NCI-H1436 treated with DMSO at 0.1 percent for 48 hours (cell line): Measurements from ENCODE around the gene NPIPB2.

Source experiments
- DNase-seq: peaks from one replicate; lab custom pipeline; 2025; lab: John Stamatoyannopoulos, UW

NPIPB2 gene

GRCh38 chr16:11901091-11901490 lies 40.8 kb downstream of the NPIPB2 start:
- no peak for DNase-seq

GRCh38 chr16:11896486-11897176 lies 45.2 kb downstream of the NPIPB2 start:
- no peak for DNase-seq

DNA sequence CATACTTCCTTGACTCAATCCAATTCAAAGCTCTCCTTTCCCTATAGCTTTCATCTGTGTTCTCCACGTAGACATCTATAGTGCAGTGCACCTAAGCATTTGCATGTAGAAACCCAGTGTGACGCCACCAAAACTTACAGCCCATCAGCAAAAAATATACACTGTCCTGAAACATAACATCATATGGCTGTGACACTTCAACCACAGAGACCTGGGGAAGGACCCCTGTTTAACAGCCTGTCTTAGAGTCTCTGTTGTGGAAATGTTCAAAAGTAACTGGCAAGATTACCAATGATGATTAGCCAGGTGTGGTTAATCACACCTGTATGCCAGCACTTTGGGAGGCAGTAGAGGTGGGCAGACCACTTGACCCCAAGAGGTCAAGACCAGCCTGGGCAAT lies 48.3 kb downstream of the NPIPB2 start:
- DNase-seq: no peak

GRCh38 chr16:11892761-11893160 lies 49.1 kb downstream of the NPIPB2 start:
- DNase-seq: no peak

GRCh38 chr16:11890231-11890965 lies 51.4 kb downstream of the NPIPB2 start:
- no peak for DNase-seq

DNA sequence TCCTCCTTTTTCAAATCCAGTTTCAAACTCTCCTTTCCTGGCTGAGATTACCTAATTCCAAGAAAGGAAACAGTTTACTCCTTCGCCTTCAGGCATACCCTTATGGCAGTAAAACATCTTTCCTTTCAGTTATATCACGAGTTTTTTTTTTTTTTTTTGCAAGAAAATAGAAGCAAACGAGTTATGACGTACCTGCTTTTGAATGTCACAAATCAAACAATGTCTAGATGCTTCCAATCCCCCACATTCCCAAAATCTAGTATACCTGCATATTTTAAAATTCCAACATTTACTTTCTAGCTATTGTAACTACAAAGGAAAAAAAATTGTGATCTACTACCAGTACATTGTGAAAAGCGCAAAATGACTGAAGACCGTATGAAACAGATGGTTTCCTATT lies 55.0 kb downstream of the NPIPB2 start:
- no peak for DNase-seq

DNA sequence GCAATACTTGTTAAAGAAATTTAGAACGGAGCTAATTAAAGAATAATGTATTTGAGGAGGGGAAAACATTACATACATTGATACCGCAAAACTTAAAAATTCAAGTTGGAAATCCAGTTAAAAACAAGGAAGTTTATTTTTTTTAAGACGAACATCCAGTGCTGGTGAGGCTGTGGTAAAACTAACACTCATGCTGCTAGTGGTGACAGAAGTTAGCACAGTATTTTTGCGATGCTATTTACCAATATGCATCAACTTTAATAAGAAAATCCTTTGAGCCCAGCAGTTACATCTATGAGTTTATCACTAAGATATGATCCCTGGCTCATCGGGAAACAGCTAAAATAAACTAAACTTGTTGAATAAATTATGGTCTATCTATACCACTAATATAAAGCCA lies 57.8 kb downstream of the NPIPB2 start:
- no peak for DNase-seq

GRCh38 chr16:11880007-11880406 lies 61.8 kb downstream of the NPIPB2 start:
- DNase-seq: no peak

DNA sequence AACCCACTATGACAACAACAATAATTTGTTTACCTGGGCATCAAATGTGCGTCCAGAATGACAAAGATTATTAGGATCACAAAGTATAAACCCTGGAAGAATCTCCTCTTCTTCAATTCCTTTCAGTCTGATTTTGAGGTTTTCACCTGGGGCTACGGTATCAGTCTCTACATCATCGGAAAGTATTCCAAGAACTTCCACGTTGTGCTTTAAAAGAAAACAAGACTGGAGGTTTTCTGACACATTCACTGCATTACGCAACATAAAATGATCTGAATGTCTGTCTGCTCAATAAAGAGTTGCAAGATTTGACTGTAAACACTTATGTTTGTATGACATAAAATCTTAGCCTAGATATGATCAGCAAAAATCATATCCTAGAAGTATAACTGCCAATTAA lies 64.5 kb downstream of the NPIPB2 start:
- DNase-seq: no peak
